Adrenal gland (tissue), 12 donors: ENCODE data around the gene SDK1. TPM values are rescaled to one million over a fixed set of nuclear protein-coding genes. Genes with fewer than 3 reads are reported as not detected.

Experiments used
- DNase-seq, 7 donors: peaks; one replicate each; pipeline ENCODE4 v3.0.0-alpha.2; 2019 to 2020
- H3K27ac ChIP-seq, 5 donors: fragments of 200-600 bp; sonication (generic) in 4 of 5; 1 replicate in 3 of 5; 2 replicates in 2 of 5; pipeline versions ENCODE4 v1.5.1 to v1.8.0; 2016 to 2020; ENCODE audit warnings: mild to moderate bottlenecking in 1 of 5
- H3K27me3 ChIP-seq: fragments of 200-600 bp; 2 replicates; pipeline ENCODE4 v1.8.0; 2021
- H3K36me3 ChIP-seq, 2 donors: fragments of 200-600 bp; replicated peaks in 1 of 2; 1 replicate in 1 of 2; 2 replicates in 1 of 2; pipeline versions ENCODE4 v1.5.1 to v1.8.0; 2018 to 2022
- H3K4me1 ChIP-seq, 2 donors: fragments of 200-600 bp; replicated peaks in 1 of 2; 1 replicate in 1 of 2; 2 replicates in 1 of 2; pipeline versions ENCODE4 v1.5.1 to v1.8.0; 2018 to 2021
- H3K4me3 ChIP-seq, 4 donors: fragments of 200-600 bp; sonication (generic) in 3 of 4; one replicate each; pipeline ENCODE4 v1.5.1; 2016 to 2018
- H3K9me3 ChIP-seq, 3 donors: fragments of 200-600 bp; sonication (generic) in 1 of 3; replicated peaks in 1 of 3; 1 replicate in 2 of 3; 2 replicates in 1 of 3; pipeline versions ENCODE4 v1.5.1 to v1.8.0; 2016 to 2021
- POLR2A ChIP-seq, 2 donors: fragments of 450-650 bp; IDR thresholded peaks; one replicate each; pipeline ENCODE4 v1.6.1; 2017; ENCODE audit warnings: antibody characterized with exemption in 2 of 2, mild to moderate bottlenecking in 2 of 2, moderate library complexity in 1 of 2
- WGBS, 4 donors: extraction: QIAGEN DNeasy Blood & Tissue Kit in 2 of 4; methylation state at CpG; one replicate each; pipeline versions ENCODE4 v1.1.5 to v1.1.7; 2013 to 2017; 5-methylcytosine and 5-hydroxymethylcytosine counted together
- intact Hi-C, 2 donors: fragments of 100-400 bp; cut with DNase I; formaldehyde crosslinking; loops; one replicate each; pipeline versions ENCODE4 v1.14.1 to v1.15.0; 2022 to 2023
- polyA plus RNA-seq, 3 donors: library from polyadenylated mRNA; stranded (reverse); fragments of 200-250 nt in 2 of 3; fragments of 350-450 nt in 1 of 3; fragmentation: Illumina TruSeq in 1 of 3; extraction: RNeasy Lipid Tissue Mini Kit (QIAGEN cat#74804) in 1 of 3; gene quantifications; one replicate each; pipeline ENCODE4 v1.2.3, GENCODE V29; 2013 to 2014
- total RNA-seq, 9 donors: library from RNA; depleted of rRNA in 4 of 9; stranded (reverse); fragments of >200 nt in 4 of 9; fragments of 120-200 nt in 1 of 9; fragmentation: NEBNext Ultra II Directional in 1 of 9; extraction: Animal tissue kit (Norgen Biotek cat#: 25700) in 1 of 9; gene quantifications; one replicate each; pipeline versions ENCODE4 v1.1.0 to v1.2.4, GENCODE V29; 2013 to 2023
- TF ChIP-seq, protein P1 (sequence below), 6 experiments: fragments of 450-650 bp in 4 of 6; fragments of 200-600 bp in 2 of 6; sonication (generic) in 1 of 6; IDR thresholded peaks; 1 replicate in 5 of 6; 2 replicates in 1 of 6; pipeline versions ENCODE4 v1.5.1 to v1.8.0; 2016 to 2021; ENCODE audit warnings: antibody characterized with exemption in 6 of 6, mild to moderate bottlenecking in 2 of 6, moderate library complexity in 1 of 6
- donor health status: healthy with polysubstance abuse.
- donor health status: Bipolar disorder and iron deficiency.
- donor health status: DM: yes; HTN: yes; CAD: no.
- donor health status: DM: no; HTN: no; CAD: no.
- donor health status: DM: no; HTN: no; CAD: no.
- donor health status: DM: yes; HTN: yes; CAD: no.

The SDK1 gene
- total and polyA plus RNA-seq, 12 donors: 0.50 to 3.6 (median 1.5) TPM

DNA sequence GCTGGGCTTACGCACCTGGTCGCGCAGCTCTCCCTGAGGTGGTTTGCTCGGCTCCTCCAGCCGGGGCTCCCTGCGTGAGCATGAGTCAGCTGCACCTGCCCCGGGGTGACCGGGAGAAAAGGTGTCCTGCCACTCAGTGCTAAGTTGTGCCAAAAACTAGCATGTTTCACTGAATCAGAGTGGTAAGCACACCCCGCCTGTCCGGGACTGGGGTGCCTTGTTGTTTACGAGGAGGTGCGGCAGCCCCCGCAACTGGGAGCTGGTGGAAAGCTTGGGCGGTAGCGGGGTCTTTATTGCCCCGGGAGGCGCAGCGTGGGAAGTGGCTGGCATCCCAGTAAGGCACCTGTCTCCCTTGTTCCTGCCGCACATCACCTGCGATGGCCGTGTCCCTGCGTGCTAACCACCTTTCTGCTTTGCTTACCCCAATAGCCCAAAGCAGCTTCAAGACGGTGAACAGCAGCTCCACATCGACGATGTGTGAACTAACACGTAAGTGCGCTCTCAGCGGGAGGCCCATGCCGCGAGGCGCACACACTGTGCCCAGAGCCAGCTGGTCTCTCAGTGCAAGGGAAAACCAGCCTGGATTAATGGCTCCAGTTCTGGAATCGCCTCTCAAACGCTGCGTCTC, 874.4 kb downstream of the SDK1 start:
- no peaks in the 10 kb centered on the region for H3K9me3 ChIP-seq

DNA sequence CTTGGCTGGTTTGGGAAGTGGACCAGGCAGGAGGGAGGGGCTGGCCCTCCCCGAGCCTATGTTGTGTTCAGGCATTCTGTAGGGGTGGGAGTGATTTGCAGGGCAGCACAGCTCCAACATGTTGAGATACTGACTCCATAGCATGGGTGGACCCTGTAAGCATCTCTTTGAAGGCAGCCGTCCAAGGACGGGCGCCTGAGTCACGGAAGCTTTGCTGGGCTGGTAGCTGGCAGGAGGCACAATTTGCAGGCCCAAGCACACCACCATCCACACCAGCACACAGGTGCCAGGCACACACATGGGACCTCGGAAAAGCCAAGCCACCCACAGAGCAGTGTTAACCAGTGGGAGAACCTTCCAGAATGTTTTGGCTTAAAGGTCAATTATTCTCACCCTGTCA, 875.9 kb downstream of the SDK1 start:
- Histone ChIP-seq H3K27me3 (no peaks in the 10 kb centered on the region), H3K4me1 (no peaks in the 10 kb centered on the region), H3K36me3 (no peaks in the 10 kb centered on the region), H3K4me3 (no peak overlapping the region), H3K9me3 (no peaks in the 10 kb centered on the region), H3K27ac (no peak overlapping the region)
- intact Hi-C loops: no loop called here
- 51 to 67% (median 60%) methylated on average over 1 to 6 of the region's 6 CpGs for WGBS, 4 donors
- DNase-seq: peak in 3 of 7 donors; percentile 9 to 23 (median 23)
- TF ChIP-seq POLR2A (IDR thresholded peaks at IDR 0.05): no peak
- TF ChIP-seq, protein P1, sequence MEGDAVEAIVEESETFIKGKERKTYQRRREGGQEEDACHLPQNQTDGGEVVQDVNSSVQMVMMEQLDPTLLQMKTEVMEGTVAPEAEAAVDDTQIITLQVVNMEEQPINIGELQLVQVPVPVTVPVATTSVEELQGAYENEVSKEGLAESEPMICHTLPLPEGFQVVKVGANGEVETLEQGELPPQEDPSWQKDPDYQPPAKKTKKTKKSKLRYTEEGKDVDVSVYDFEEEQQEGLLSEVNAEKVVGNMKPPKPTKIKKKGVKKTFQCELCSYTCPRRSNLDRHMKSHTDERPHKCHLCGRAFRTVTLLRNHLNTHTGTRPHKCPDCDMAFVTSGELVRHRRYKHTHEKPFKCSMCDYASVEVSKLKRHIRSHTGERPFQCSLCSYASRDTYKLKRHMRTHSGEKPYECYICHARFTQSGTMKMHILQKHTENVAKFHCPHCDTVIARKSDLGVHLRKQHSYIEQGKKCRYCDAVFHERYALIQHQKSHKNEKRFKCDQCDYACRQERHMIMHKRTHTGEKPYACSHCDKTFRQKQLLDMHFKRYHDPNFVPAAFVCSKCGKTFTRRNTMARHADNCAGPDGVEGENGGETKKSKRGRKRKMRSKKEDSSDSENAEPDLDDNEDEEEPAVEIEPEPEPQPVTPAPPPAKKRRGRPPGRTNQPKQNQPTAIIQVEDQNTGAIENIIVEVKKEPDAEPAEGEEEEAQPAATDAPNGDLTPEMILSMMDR (IDR thresholded peaks at IDR 0.05): no peak

More for the DNA sequence above, 874.4 kb downstream of the SDK1 start:
- Histone ChIP-seq H3K4me3 (no peak overlapping the region), H3K27ac (no peak overlapping the region), H3K27me3 (no peaks in the 10 kb centered on the region), H3K36me3 (no peaks in the 10 kb centered on the region), H3K4me1 (no peaks in the 10 kb centered on the region)
- no peak for TF ChIP-seq POLR2A (IDR thresholded peaks at IDR 0.05)
- TF ChIP-seq, protein P1 (IDR thresholded peaks at IDR 0.05): no peak
- 85 to 90% (median 88%) methylated on average over 23 to 34 of the region's 34 CpGs for WGBS, 4 donors
- intact Hi-C loops: no loop called here
- no peak for DNase-seq

DNA sequence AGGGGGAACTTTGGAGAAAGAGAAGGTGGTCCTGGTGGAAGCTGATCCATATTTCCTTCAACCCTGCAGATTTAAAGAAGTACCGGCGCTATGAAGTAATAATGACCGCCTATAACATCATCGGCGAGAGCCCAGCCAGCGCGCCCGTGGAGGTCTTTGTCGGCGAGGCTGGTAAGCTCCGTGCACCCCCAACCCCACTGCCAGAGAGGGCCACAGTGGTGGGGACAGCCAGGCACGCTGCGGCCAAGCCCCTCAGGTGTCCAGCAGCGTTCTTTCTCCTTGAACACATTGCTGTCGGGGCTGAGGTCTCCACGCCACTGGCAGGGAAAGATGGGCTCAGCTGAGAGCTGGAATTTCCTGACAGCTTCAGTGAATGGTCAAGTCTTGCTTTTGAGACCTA, 877.4 kb downstream of the SDK1 start:
- H3K9me3 ChIP-seq: no peaks in the 10 kb centered on the region
- no peak overlapping the region for H3K27ac ChIP-seq
- no peak for DNase-seq
- H3K4me1 ChIP-seq: no peaks in the 10 kb centered on the region
- H3K27me3 ChIP-seq: no peaks in the 10 kb centered on the region
- no peaks in the 10 kb centered on the region for H3K36me3 ChIP-seq
- H3K4me3 ChIP-seq: no peak overlapping the region
- intact Hi-C loops: no loop called here
- 94 to 97% (median 96%) methylated on average over 15 to 16 of the region's 16 CpGs for WGBS, 4 donors
- TF ChIP-seq, protein P1 (IDR thresholded peaks at IDR 0.05): no peak
- TF ChIP-seq POLR2A (IDR thresholded peaks at IDR 0.05): no peak

DNA sequence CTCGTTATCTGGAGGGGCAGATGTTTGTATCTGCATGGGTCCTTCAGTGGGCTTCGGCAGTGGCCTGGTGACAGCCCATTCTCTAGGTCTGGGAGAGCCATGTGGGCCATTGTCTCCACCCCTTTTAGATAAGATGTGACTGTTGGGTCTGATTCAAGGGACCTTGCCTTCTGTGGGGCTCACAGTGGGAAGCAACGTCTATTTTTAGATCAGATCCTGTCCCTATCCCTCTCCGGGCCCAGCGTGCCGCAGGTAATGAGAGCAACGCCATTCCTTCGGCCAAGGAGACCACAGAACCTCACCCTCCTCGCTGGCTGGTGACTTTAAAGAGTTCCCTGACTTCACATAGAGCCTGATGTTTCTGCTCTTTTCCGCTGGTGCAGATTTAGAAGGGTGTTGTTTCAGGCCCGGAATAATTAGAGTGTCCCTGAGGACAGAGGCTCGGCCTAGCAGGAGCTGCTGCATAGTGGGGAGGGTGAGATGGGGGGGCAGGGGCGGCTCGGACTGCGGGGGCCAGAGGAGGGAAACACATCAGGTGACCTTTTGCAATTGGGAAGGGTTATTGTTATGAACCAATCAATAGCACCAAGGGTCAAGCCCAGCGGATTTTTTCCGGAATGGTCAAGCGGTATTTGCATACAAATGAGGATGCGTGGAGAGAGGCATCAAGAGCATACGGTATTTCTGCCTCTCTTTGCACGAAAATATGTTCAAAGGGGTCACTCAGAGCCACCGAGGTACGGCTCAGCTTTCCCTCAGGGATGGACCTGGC, 878.0 kb downstream of the SDK1 start:
- intact Hi-C loops: no loop called here
- no peaks in the 10 kb centered on the region for H3K4me1 ChIP-seq
- no peak overlapping the region for H3K4me3 ChIP-seq
- 78 to 85% (median 82%) methylated on average over 22 to 23 of the region's 23 CpGs for WGBS, 4 donors
- no peaks in the 10 kb centered on the region for H3K27me3 ChIP-seq
- DNase-seq: no peak
- no peak overlapping the region for H3K27ac ChIP-seq
- no peak for TF ChIP-seq POLR2A (IDR thresholded peaks at IDR 0.05)
- TF ChIP-seq, protein P1 (IDR thresholded peaks at IDR 0.05): no peak
- H3K36me3 ChIP-seq: no peaks in the 10 kb centered on the region
- no peaks in the 10 kb centered on the region for H3K9me3 ChIP-seq
